ENCODE data around the gene HSPB7. TPM values are rescaled to one million over a fixed set of nuclear protein-coding genes. Genes with fewer than 3 reads are reported as not detected.

The HSPB7 gene
- total RNA-seq, 1 experiment from 2014 or later: not detected

DNA sequence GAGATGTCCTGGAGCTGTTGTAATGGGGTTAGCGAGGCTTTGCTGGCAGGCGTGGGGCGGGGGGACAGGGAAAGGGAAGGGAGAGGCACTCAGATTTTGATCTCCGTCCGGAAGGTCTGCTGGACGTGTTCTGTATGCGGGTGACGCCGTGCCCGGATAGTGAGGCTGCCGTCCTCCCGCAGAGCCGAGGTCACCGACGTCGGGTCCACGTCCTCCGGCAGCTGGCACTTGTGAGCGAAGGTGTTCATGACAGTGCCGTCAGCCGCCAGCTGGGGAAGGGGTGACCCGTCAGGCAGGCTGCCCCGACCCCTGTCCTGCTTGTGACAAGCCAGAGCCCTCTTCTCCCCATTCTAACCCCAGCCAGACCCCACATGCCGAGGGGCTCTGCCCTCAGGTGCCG, 2.4 kb downstream of the HSPB7 start:
- Mint-ChIP-seq H3K4me3 (ENCODE audit: unreplicated experiment) (no peak overlapping the region), H3K27me3 (ENCODE audit: insufficient read depth, unreplicated experiment) (no peaks in the 10 kb centered on the region), H3K4me1 (ENCODE audit: low read depth, unreplicated experiment) (no peaks in the 10 kb centered on the region), H3K27ac (ENCODE audit: unreplicated experiment) (no peak overlapping the region), H3K36me3 (ENCODE audit: insufficient read depth, unreplicated experiment) (no peaks in the 10 kb centered on the region), H3K9me3 (ENCODE audit: unreplicated experiment) (no peaks in the 10 kb centered on the region)
- POLR2A ChIA-PET: no interaction called here
- DNase-seq: no peak
- CTCF ChIA-PET: no interaction called here
- no peaks in the 10 kb centered on the region for H3K4me1 ChIP-seq
- H3K9me3 ChIP-seq: no peaks in the 10 kb centered on the region
- no peak overlapping the region for H3K4me3 ChIP-seq (ENCODE audit: low read depth, low read length)
- BruUV-seq (replicated peaks): no TSS peak
- TF ChIP-seq, protein P1, sequence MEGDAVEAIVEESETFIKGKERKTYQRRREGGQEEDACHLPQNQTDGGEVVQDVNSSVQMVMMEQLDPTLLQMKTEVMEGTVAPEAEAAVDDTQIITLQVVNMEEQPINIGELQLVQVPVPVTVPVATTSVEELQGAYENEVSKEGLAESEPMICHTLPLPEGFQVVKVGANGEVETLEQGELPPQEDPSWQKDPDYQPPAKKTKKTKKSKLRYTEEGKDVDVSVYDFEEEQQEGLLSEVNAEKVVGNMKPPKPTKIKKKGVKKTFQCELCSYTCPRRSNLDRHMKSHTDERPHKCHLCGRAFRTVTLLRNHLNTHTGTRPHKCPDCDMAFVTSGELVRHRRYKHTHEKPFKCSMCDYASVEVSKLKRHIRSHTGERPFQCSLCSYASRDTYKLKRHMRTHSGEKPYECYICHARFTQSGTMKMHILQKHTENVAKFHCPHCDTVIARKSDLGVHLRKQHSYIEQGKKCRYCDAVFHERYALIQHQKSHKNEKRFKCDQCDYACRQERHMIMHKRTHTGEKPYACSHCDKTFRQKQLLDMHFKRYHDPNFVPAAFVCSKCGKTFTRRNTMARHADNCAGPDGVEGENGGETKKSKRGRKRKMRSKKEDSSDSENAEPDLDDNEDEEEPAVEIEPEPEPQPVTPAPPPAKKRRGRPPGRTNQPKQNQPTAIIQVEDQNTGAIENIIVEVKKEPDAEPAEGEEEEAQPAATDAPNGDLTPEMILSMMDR (IDR thresholded peaks at IDR 0.05; ENCODE audit: insufficient read depth in 1 of 2, low read depth in 1 of 2, low read length in 1 of 2, severe bottlenecking in 1 of 2, unreplicated experiment in 1 of 2): no peak
- H3K36me3 ChIP-seq (ENCODE audit: control insufficient read depth, insufficient read depth, low read length): no peaks in the 10 kb centered on the region
- intact Hi-C loops (cut with micrococcal nuclease; ENCODE audit: unreplicated experiment): no loop called here
- H3K27me3 ChIP-seq (replicated peaks; ENCODE audit: control insufficient read depth, insufficient read depth, low read length): no peaks in the 10 kb centered on the region

DNA sequence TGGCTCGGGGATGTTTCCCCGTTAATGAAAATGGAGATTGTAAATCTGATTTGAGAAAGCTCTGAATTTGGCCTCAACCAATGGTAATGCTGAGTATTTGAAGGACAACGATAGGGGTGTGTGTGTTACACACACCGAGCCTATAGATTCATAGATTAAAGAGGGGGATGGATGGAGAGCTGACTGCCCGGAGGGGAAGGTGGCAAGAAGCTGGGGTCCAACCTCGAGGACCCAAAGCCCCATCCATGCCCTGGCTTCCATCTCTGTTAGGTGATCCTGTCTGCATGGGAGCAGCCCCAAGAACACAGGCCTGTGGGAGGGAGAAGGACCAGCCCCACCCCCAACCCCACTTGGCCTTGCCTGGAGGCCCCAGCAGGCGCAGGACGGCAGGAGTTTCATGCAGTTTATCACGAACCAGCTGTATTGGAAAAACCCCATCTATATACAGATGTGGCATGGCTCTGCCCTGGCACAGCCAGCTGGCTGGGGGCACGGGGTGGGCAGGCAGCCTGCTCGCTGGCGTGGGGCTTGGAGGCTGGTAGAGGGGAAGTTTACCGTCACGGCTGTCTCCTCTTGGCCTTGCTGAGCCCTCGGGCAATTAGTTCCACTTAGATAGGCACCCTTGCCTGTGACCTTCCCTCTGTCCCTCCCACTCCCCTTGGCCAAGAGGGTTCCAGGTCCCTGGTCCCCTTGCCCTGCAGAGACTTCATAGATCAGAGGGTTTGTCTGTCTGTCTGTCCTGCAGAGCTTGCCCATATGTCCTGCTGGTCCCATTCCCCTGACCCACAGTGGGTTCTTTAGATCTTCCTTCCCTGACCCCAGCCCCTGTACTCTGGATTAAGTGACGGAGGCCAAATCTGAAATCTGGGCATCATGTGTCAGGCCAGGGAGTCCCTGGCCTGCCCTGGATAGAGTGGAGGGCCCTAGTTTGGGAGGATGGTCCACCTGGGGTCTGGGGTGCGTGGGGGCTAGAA, 3.0 kb downstream of the HSPB7 start:
- H3K36me3 ChIP-seq (ENCODE audit: control insufficient read depth, insufficient read depth, low read length): no peaks in the 10 kb centered on the region
- TF ChIP-seq, protein P1 (IDR thresholded peaks at IDR 0.05; ENCODE audit: insufficient read depth in 1 of 2, low read depth in 1 of 2, low read length in 1 of 2, severe bottlenecking in 1 of 2, unreplicated experiment in 1 of 2): no peak
- intact Hi-C loops (cut with micrococcal nuclease; ENCODE audit: unreplicated experiment): no loop called here
- Mint-ChIP-seq H3K4me3 (ENCODE audit: unreplicated experiment) (no peak overlapping the region), H3K27me3 (ENCODE audit: insufficient read depth, unreplicated experiment) (no peaks in the 10 kb centered on the region), H3K27ac (ENCODE audit: unreplicated experiment) (no peak overlapping the region), H3K9me3 (ENCODE audit: unreplicated experiment) (no peaks in the 10 kb centered on the region), H3K4me1 (ENCODE audit: low read depth, unreplicated experiment) (no peaks in the 10 kb centered on the region), H3K36me3 (ENCODE audit: insufficient read depth, unreplicated experiment) (no peaks in the 10 kb centered on the region)
- ChIA-PET POLR2A (interaction anchor here (0.6 kb wide), 1 partner anchor 45 kb away, joined by 5 read pairs; no protein-coding TSS in a partner anchor), CTCF (no interaction called here)
- H3K4me1 ChIP-seq: no peaks in the 10 kb centered on the region
- H3K9me3 ChIP-seq: no peaks in the 10 kb centered on the region
- no peak for DNase-seq
- no peaks in the 10 kb centered on the region for H3K27me3 ChIP-seq (replicated peaks; ENCODE audit: control insufficient read depth, insufficient read depth, low read length)
- no peak overlapping the region for H3K4me3 ChIP-seq (ENCODE audit: low read depth, low read length)
- BruUV-seq (replicated peaks): no TSS peak

DNA sequence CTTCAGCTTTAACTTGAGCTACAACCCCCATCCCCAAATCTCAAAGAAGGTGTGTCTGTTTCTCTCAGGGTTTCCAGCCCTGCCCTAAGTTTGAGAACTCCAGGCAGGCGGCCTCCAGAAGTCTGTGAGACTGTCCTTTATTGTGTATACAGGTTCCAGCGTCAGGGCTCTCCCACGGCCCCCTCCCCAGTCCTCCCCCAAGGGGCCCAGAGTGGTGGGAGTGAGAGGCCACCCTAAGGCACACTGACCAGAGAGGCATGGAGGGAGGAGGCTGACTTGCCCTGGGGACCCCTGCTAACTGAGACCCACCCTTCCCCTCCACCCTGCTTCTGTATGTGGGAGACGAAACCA, 4.0 kb downstream of the HSPB7 start:
- BruUV-seq (replicated peaks): no TSS peak
- Mint-ChIP-seq H3K4me3 (ENCODE audit: unreplicated experiment) (no peak overlapping the region), H3K4me1 (ENCODE audit: low read depth, unreplicated experiment) (no peaks in the 10 kb centered on the region), H3K9me3 (ENCODE audit: unreplicated experiment) (no peaks in the 10 kb centered on the region), H3K27ac (ENCODE audit: unreplicated experiment) (no peak overlapping the region), H3K36me3 (ENCODE audit: insufficient read depth, unreplicated experiment) (no peaks in the 10 kb centered on the region), H3K27me3 (ENCODE audit: insufficient read depth, unreplicated experiment) (no peaks in the 10 kb centered on the region)
- no peaks in the 10 kb centered on the region for H3K27me3 ChIP-seq (replicated peaks; ENCODE audit: control insufficient read depth, insufficient read depth, low read length)
- CTCF ChIA-PET: interaction anchor here (0.7 kb wide), 1 partner anchor 229 kb away, joined by 4 read pairs; no protein-coding TSS in a partner anchor
- POLR2A ChIA-PET: no interaction called here
- H3K36me3 ChIP-seq (ENCODE audit: control insufficient read depth, insufficient read depth, low read length): no peaks in the 10 kb centered on the region
- intact Hi-C loops (cut with micrococcal nuclease; ENCODE audit: unreplicated experiment): no loop called here
- no peaks in the 10 kb centered on the region for H3K4me1 ChIP-seq
- H3K4me3 ChIP-seq (ENCODE audit: low read depth, low read length): no peak overlapping the region
- TF ChIP-seq, protein P1 (IDR thresholded peaks at IDR 0.05; ENCODE audit: insufficient read depth in 1 of 2, low read depth in 1 of 2, low read length in 1 of 2, severe bottlenecking in 1 of 2, unreplicated experiment in 1 of 2): no peak
- DNase-seq: no peak
- H3K9me3 ChIP-seq: no peaks in the 10 kb centered on the region
